MM.1S (cell line): ENCODE results near the gene DXO.

Experiments used
- CTCF ChIP-seq: fragments of 300-600 bp; sonication (generic); IDR thresholded peaks from 2 replicates; pipeline ENCODE4 v1.5.1; 2016; ENCODE audit warnings: antibody characterized with exemption, low read length, mixed read lengths
- EZH2 ChIP-seq: fragments of 300-600 bp; sonication (generic); optimal IDR thresholded peaks from 2 replicates; pipeline ENCODE3; 2017; ENCODE audit warnings: low read depth, mild to moderate bottlenecking, antibody characterized with exemption, low read length, mixed read lengths

DNA sequence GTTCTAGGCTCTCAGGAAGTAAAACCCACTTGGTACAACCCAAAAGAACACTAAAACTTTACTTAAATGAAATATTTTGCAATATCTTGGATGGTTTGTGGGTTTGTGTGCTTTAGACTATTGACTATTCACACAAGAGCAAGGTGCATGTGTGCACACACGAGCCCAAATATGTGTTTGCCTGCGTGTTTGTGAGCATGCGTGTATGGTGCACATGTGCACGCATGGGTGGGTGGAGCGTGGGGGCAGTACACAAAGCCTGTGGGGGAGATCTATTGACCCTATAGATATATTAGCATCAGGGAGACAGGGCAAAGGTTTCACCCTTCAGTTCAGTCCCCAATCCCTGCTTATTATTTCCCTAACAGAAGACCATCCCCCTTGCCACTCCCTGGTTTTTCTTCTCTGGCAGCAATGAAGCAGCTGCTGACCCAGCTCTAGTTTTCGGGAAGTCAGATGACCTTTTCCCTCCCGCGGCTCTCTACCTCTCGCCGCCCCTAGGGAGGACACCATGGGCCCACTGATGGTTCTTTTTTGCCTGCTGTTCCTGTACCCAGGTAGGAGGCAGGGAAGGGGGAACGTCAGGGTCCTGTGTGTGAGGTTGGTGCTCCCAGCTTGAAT is 44.6 kb downstream of the DXO start, which contains the start of gene C2:
- TF ChIP-seq EZH2 (no peak), CTCF (no peak)
